RWPE2 (cell line): Measurements from ENCODE around the gene CTAG1A.
"Not testable (repeated sequence)": the region's sequence is repeated elsewhere in the genome, so short reads cannot be mapped to it uniquely, and the experiment has no call there.

ENCODE experiments used
- ATAC-seq: fragments of 200-7000 bp; cut with Tn5 transposase; 3 replicates; pipeline ENCODE4 v1.9.1; 2021; ENCODE audit warnings: low read depth
- DNase-seq: peaks from one replicate; pipeline ENCODE4 v3.0.0-alpha.2; 2020; ENCODE audit warnings: low spot score
- H3K27ac ChIP-seq: fragments of 450-650 bp; 2 replicates; pipeline ENCODE4 v1.5.1; 2017; ENCODE audit warnings: mild to moderate bottlenecking; ENCODE audit not compliant: poor library complexity, severe bottlenecking
- H3K27me3 ChIP-seq: fragments of 250-450 bp; sonication (Bioruptor Pico); 2 replicates; pipeline ENCODE4 v1.5.1; 2021; ENCODE audit warnings: mild to moderate bottlenecking, moderate library complexity; ENCODE audit not compliant: insufficient read depth, poor library complexity, severe bottlenecking
- H3K36me3 ChIP-seq: fragments of 250-450 bp; sonication (Bioruptor Pico); 2 replicates; pipeline ENCODE4 v1.5.1; 2020; ENCODE audit warnings: low read depth, mild to moderate bottlenecking, moderate library complexity
- H3K4me1 ChIP-seq: fragments of 250-450 bp; sonication (Bioruptor Pico); 2 replicates; pipeline ENCODE4 v1.5.1; 2021; ENCODE audit warnings: mild to moderate bottlenecking, moderate library complexity; ENCODE audit not compliant: insufficient read depth, poor library complexity, severe bottlenecking
- H3K4me3 ChIP-seq: fragments of 250-450 bp; sonication (Bioruptor Pico); 2 replicates; pipeline ENCODE4 v1.5.1; 2021; ENCODE audit warnings: mild to moderate bottlenecking, moderate library complexity; ENCODE audit not compliant: severe bottlenecking
- H3K9me3 ChIP-seq: fragments of 250-450 bp; sonication (Bioruptor Pico); 2 replicates; pipeline ENCODE4 v1.5.1; 2021; ENCODE audit warnings: mild to moderate bottlenecking, moderate library complexity; ENCODE audit not compliant: severe bottlenecking
- CTCF ChIP-seq: fragments of 450-650 bp; IDR thresholded peaks from one replicate; pipeline ENCODE4 v1.5.1; 2017; ENCODE audit warnings: mild to moderate bottlenecking, moderate library complexity; ENCODE audit not compliant: poor library complexity, severe bottlenecking

CTAG1A gene

GRCh38 chrX:154547245-154548027 lies 37.5 kb upstream of the CTAG1A start, which contains the start of gene IKBKG:
Gene IKBKG (plus strand): TSS chrX:154547620. CDS start chrX:154552003, 4,383 bp downstream.
- TF ChIP-seq CTCF: no peak
- H3K9me3 ChIP-seq: no peaks in the 10 kb centered on the region
- peak within 1 kb of the TSS; percentile 88 for H3K27ac ChIP-seq
- H3K27me3 ChIP-seq: no peaks in the 10 kb centered on the region
- ATAC-seq (peak; percentile 79), DNase-seq (peak; percentile 85)
- peak within 1 kb of the TSS; percentile 87 for H3K4me3 ChIP-seq
- H3K36me3 ChIP-seq: peaks cover 21% of the 10 kb centered on the region
- H3K4me1 ChIP-seq: peaks cover 9% of the 10 kb centered on the region

- Histone ChIP-seq H3K27me3 (no peaks in the 10 kb centered on the region), H3K9me3 (no peaks in the 10 kb centered on the region), H3K27ac (peak overlapping the region; percentile 88), H3K4me3 (peak overlapping the region; percentile 87), H3K4me1 (peaks cover 8% of the 10 kb centered on the region), H3K36me3 (peaks cover 19% of the 10 kb centered on the region)
- no peak for TF ChIP-seq CTCF
- DNase-seq (no peak), ATAC-seq (no peak)
These were observed 37.0 kb upstream of the CTAG1A start for GRCh38 chrX:154548028-154548316.

- no peak for TF ChIP-seq CTCF
- Histone ChIP-seq H3K4me3 (no peak overlapping the region), H3K36me3 (peaks cover 17% of the 10 kb centered on the region), H3K4me1 (peaks cover 8% of the 10 kb centered on the region), H3K27me3 (no peaks in the 10 kb centered on the region), H3K9me3 (no peaks in the 10 kb centered on the region), H3K27ac (no peak overlapping the region)
- DNase-seq (no peak), ATAC-seq (no peak)
These were observed 35.2 kb upstream of the CTAG1A start for GRCh38 chrX:154549766-154550165.

GRCh38 chrX:154552112-154552806 lies 32.7 kb upstream of the CTAG1A start:
- not testable (repeated sequence) for H3K36me3 ChIP-seq, H3K4me3 ChIP-seq, ATAC-seq, DNase-seq, H3K27ac ChIP-seq, H3K9me3 ChIP-seq, H3K27me3 ChIP-seq, H3K4me1 ChIP-seq

GRCh38 chrX:154558060-154558690 lies 26.8 kb upstream of the CTAG1A start:
- not testable (repeated sequence) for DNase-seq, ATAC-seq, H3K27ac ChIP-seq, H3K4me3 ChIP-seq, H3K27me3 ChIP-seq, H3K36me3 ChIP-seq, H3K4me1 ChIP-seq, H3K9me3 ChIP-seq

GRCh38 chrX:154558896-154559295 lies 26.0 kb upstream of the CTAG1A start:
- DNase-seq, H3K4me1 ChIP-seq, H3K27me3 ChIP-seq, H3K9me3 ChIP-seq, H3K36me3 ChIP-seq, H3K27ac ChIP-seq, H3K4me3 ChIP-seq, ATAC-seq: not testable (repeated sequence)

- H3K9me3 ChIP-seq, H3K27ac ChIP-seq, H3K36me3 ChIP-seq, H3K27me3 ChIP-seq, H3K4me1 ChIP-seq, DNase-seq, H3K4me3 ChIP-seq: not testable (repeated sequence)
- ATAC-seq: peak; percentile 59
These were observed 24.6 kb upstream of the CTAG1A start for GRCh38 chrX:154560326-154560725.

- ATAC-seq: not testable (repeated sequence)
These were observed 22.6 kb upstream of the CTAG1A start for GRCh38 chrX:154562295-154562694.

More at GRCh38 chrX:154562295-154562694, 22.6 kb upstream of the CTAG1A start:
- not testable (repeated sequence) for H3K4me3 ChIP-seq, H3K9me3 ChIP-seq, H3K27me3 ChIP-seq, H3K4me1 ChIP-seq, DNase-seq, H3K27ac ChIP-seq, H3K36me3 ChIP-seq
